HepG2 (cell line): ENCODE results near the gene MMUT. TPM values are rescaled to one million over a fixed set of nuclear protein-coding genes. Genes with fewer than 3 reads are reported as not detected.
A peak's percentile ranks its signal among the peaks of the same experiment; 100 is the strongest.

Experiments used
- GABPA ChIP-seq, 2 experiments: IDR thresholded peaks; 2 replicates each; pipeline ENCODE4 v1.6.1; 2011 to 2016; ENCODE audit warnings: low read depth in 2 of 2, low read length in 1 of 2, missing biosample characterization in 1 of 2, missing genetic modification characterization in 1 of 2
- GZF1 ChIP-seq: sonication (generic); formaldehyde crosslinking; IDR thresholded peaks from 2 replicates; pipeline ENCODE4 v1.5.1; 2020; ENCODE audit warnings: mild to moderate bottlenecking, missing genetic modification reagents
- HCFC1 ChIP-seq: fragments of 150-350 bp; IDR thresholded peaks from 2 replicates; pipeline ENCODE4 v1.6.1; 2014; ENCODE audit warnings: low read depth, low read length
- HNRNPH1 ChIP-seq: fragments of 200-400 bp; formaldehyde crosslinking; optimal IDR thresholded peaks from 2 replicates; pipeline ENCODE3; 2017; ENCODE audit warnings: mild to moderate bottlenecking, low read depth, low read length
- JDP2 ChIP-seq: sonication (generic); formaldehyde crosslinking; IDR thresholded peaks from 2 replicates; pipeline ENCODE4 v1.8.1; 2022; ENCODE audit warnings: missing genetic modification reagents, borderline replicate concordance
- KDM5B ChIP-seq: sonication (generic); formaldehyde crosslinking; IDR thresholded peaks from 2 replicates; pipeline ENCODE4 v1.4.0; 2020; ENCODE audit warnings: missing genetic modification reagents, mild to moderate bottlenecking, borderline replicate concordance
- KLF11 ChIP-seq: IDR thresholded peaks from 2 replicates; pipeline ENCODE4 v1.6.1; 2016; ENCODE audit warnings: missing compliant biosample characterization
- LBX2 ChIP-seq: sonication (generic); formaldehyde crosslinking; IDR thresholded peaks from 2 replicates; pipeline ENCODE4 v1.5.0; 2020; ENCODE audit warnings: missing genetic modification reagents, mild to moderate bottlenecking, borderline replicate concordance
- MAFK ChIP-seq, 2 experiments: IDR thresholded peaks in 1 of 2; conservative IDR thresholded peaks in 1 of 2; 2 replicates each; pipeline ENCODE4 v1.6.1; 2011; ENCODE audit warnings: improper control_type of control experiment in 2 of 2, low read length in 2 of 2
- MLXIP ChIP-seq: sonication (generic); formaldehyde crosslinking; IDR thresholded peaks from 2 replicates; pipeline ENCODE4 v1.9.0; 2021; ENCODE audit warnings: missing genetic modification reagents, borderline replicate concordance
- MXD1 ChIP-seq: sonication (generic); formaldehyde crosslinking; IDR thresholded peaks from 2 replicates; pipeline ENCODE4 v1.4.0; 2020; ENCODE audit warnings: mild to moderate bottlenecking, missing genetic modification reagents
- MYC ChIP-seq: sonication (generic); formaldehyde crosslinking; IDR thresholded peaks from 2 replicates; pipeline ENCODE4 v1.9.0; 2021; ENCODE audit warnings: missing genetic modification reagents, borderline replicate concordance
- PLRG1 ChIP-seq: fragments of 450-650 bp; conservative IDR thresholded peaks from 2 replicates; pipeline ENCODE4 v1.6.1; 2016
- POLR2G ChIP-seq: fragments of 200-400 bp; formaldehyde crosslinking; IDR thresholded peaks from 2 replicates; pipeline ENCODE4 v1.6.1; 2018; ENCODE audit warnings: mild to moderate bottlenecking, low read depth, low read length, moderate library complexity
- RFXANK ChIP-seq: IDR thresholded peaks from 2 replicates; pipeline ENCODE4 v1.6.1; 2016
- SOX5 ChIP-seq: IDR thresholded peaks from 2 replicates; pipeline ENCODE4 v1.6.1; 2016; ENCODE audit warnings: borderline replicate concordance
- SP140L ChIP-seq: sonication (generic); formaldehyde crosslinking; IDR thresholded peaks from 2 replicates; pipeline ENCODE4 v1.4.0; 2020; ENCODE audit warnings: missing genetic modification reagents, borderline replicate concordance
- SRSF1 ChIP-seq: fragments of 200-400 bp; formaldehyde crosslinking; optimal IDR thresholded peaks from 2 replicates; pipeline ENCODE3; 2017; ENCODE audit warnings: mild to moderate bottlenecking, low read depth, low read length, moderate library complexity
- TBX2 ChIP-seq: sonication (generic); formaldehyde crosslinking; IDR thresholded peaks from 2 replicates; pipeline ENCODE4 v1.5.0; 2020; ENCODE audit warnings: missing genetic modification reagents, mild to moderate bottlenecking, borderline replicate concordance
- TOPORS ChIP-seq: sonication (generic); formaldehyde crosslinking; IDR thresholded peaks from 2 replicates; pipeline ENCODE4 v1.8.0; 2023; ENCODE audit warnings: mild to moderate bottlenecking, missing genetic modification reagents
- ZBTB39 ChIP-seq: sonication (generic); formaldehyde crosslinking; IDR thresholded peaks from 2 replicates; pipeline ENCODE4 v1.5.0; 2020; ENCODE audit warnings: missing genetic modification reagents
- ZNF234 ChIP-seq: sonication (generic); formaldehyde crosslinking; conservative IDR thresholded peaks from 2 replicates; pipeline ENCODE4 v1.5.1; 2020; ENCODE audit warnings: mild to moderate bottlenecking, missing genetic modification reagents
- ZNF24 ChIP-seq: fragments of 450-650 bp; IDR thresholded peaks from 2 replicates; pipeline ENCODE4 v1.6.1; 2017; ENCODE audit warnings: antibody characterized with exemption, mild to moderate bottlenecking
- ZNF326 ChIP-seq: sonication (generic); formaldehyde crosslinking; IDR thresholded peaks from 2 replicates; pipeline ENCODE4 v1.4.0; 2020; ENCODE audit warnings: missing genetic modification reagents, borderline replicate concordance
- ZNF709 ChIP-seq: sonication (generic); formaldehyde crosslinking; IDR thresholded peaks from 2 replicates; pipeline ENCODE4 v1.5.0; 2020; ENCODE audit warnings: mild to moderate bottlenecking, missing genetic modification reagents
- polyA plus RNA-seq, 8 experiments: library from polyadenylated mRNA; depleted of rRNA in 3 of 8; stranded (reverse) in 7 of 8; unstranded in 1 of 8; fragments of >200 nt; fragmentation: Illumina TruSeq in 4 of 8; extraction: Trizol in 4 of 8; gene quantifications; 2 replicates each; pipeline versions ENCODE4 v1.2.1 to v1.2.3, GENCODE V29; 2011 to 2016; ENCODE audit warnings: low read depth in 4 of 8, missing spikeins in 1 of 8, mixed read lengths in 1 of 8; ENCODE audit not compliant: insufficient read depth in 1 of 8
- total RNA-seq, 5 experiments: library from RNA; depleted of rRNA; stranded (reverse); fragments of >200 nt; fragmentation: Illumina TruSeq; extraction: Trizol; gene quantifications; 2 replicates each; pipeline ENCODE4 v1.2.3, GENCODE V29; 2016; ENCODE audit warnings: low read depth in 1 of 5

Gene MMUT
- total and polyA plus RNA-seq, 2 of the 13 experiments (the other 11 are each of a cell fraction or from before 2014, with no cell fraction given), result 16.1 to 20.5 TPM

GRCh38 chr6:49462927-49463611 lies at the start of gene MMUT, which contains the start of gene CENPQ (continued):
- TF ChIP-seq POLR2G (peak; percentile 83), GZF1 (no peak), GABPA (IDR thresholded peaks at IDR 0.05; ENCODE audit: low read depth, low read length) (peak; percentile 87), GABPA (CRISPR knock-in tag; IDR thresholded peaks at IDR 0.05; ENCODE audit: low read depth) (peak; percentile 99), TBX2 (peak; percentile 72), JDP2 (CRISPR knock-in tag) (no peak), RFXANK (CRISPR knock-in tag) (0 out of 2 replicates have a peak, but pooled peaks have one; percentile 61), LBX2 (CRISPR knock-in tag) (peak; percentile 23; the same call in 1 of the 2 replicates), MXD1 (CRISPR knock-in tag) (no peak; the same call in 1 of the 2 replicates), KLF11 (CRISPR knock-in tag) (peak; percentile 99; the same call in 1 of the 2 replicates), ZNF326 (CRISPR knock-in tag) (no peak), ZBTB39 (CRISPR knock-in tag) (no peak), MYC (CRISPR knock-in tag) (peak; percentile 78; the same call in 1 of the 2 replicates), SRSF1 (peak; percentile 6), SP140L (no peak), HNRNPH1 (peak; percentile 90), ZNF234 (CRISPR knock-in tag) (no peak), ZNF24 (no peak), SOX5 (peak; percentile 62; the same call in 1 of the 2 replicates), KDM5B (peak; percentile 97), HCFC1 (peak; percentile 76), TOPORS (no peak), PLRG1 (no peak), MAFK (conservative IDR thresholded peaks at IDR 0.05 in 1 of 2, IDR thresholded peaks at IDR 0.05 in 1 of 2; ENCODE audit: low read length in 2 of 2) (0 out of 4 replicates have a peak, but pooled peaks of 1 of the 2 experiments have one; percentile 21), ZNF709 (CRISPR knock-in tag) (peak; percentile 82; the same call in 1 of the 2 replicates), MLXIP (no peak)
